Measurements from ENCODE around the gene SH2D1B. TPM values are rescaled to one million over a fixed set of nuclear protein-coding genes. Genes with fewer than 3 reads are reported as not detected.
A peak's percentile ranks its signal among the peaks of the same experiment; 100 is the strongest.

The SH2D1B gene
- total and polyA plus RNA-seq, 9 of the 15 experiments (the other 6 are each of a cell fraction or from before 2014, with no cell fraction given), result 5.6 to 19.6 (median 9.7) TPM

GRCh38 chr1:162358928-162359327 is 53.0 kb downstream of the SH2D1B start:
- POLR2A ChIA-PET, result no interaction called here
- CTCF ChIA-PET (ENCODE audit: low intra/inter-chr PET ratio), result interaction anchor here (2.4 kb wide), 1 partner anchor 33 kb away, joined by 19 read pairs; no protein-coding TSS in a partner anchor
- H3K4me2 ChIP-seq (ENCODE audit: insufficient read depth, low read length), result no peak overlapping the region
- in situ Hi-C loops (cut with MboI) (no loop called here), intact Hi-C loops (cut with micrococcal nuclease) (loop anchor here (5.0 to 10.0 kb wide), 2 partner anchors 138 to 256 kb away; partner anchors contain the start of gene UHMK1)
- no peaks in the 10 kb centered on the region for H3K9me1 ChIP-seq (ENCODE audit: control insufficient read depth, insufficient read depth, low read length)
- H3K79me2 ChIP-seq (ENCODE audit: control insufficient read depth, insufficient read depth, low read length), result no peaks in the 10 kb centered on the region
- peaks cover under 1 to 22% of the 10 kb centered on the region in 2 experiments; a peak in 3 of 5 replicates for H3K4me1 ChIP-seq (replicated peaks in 1 of 2; ENCODE audit: control insufficient read depth in 2 of 2, insufficient read depth in 2 of 2, low read length in 2 of 2)
- no peak overlapping the region for H3K4me3 ChIP-seq
- H3K27ac ChIP-seq (ENCODE audit: extremely low read depth, low read depth, low read length), result no peak overlapping the region
- no peaks in the 10 kb centered on the region for H3K9me3 ChIP-seq (replicated peaks; ENCODE audit: control insufficient read depth, insufficient read depth, low read depth, low read length)
- DNase-seq (ENCODE audit: extremely low read depth in 1 of 4, low spot score in 3 of 4) (no peak), FAIRE-seq (peak; percentile 66), ATAC-seq (no peak)
- peak overlapping the region; percentile 37 for H2AFZ ChIP-seq (ENCODE audit: low read depth, low read length)
- TF ChIP-seq MAZ (CRISPR knock-in tag; conservative IDR thresholded peaks at IDR 0.05 in 1 of 2, IDR thresholded peaks at IDR 0.05 in 1 of 2) (no peak), ZNF23 (CRISPR knock-in tag; IDR thresholded peaks at IDR 0.05) (no peak), ZNF445 (CRISPR knock-in tag; IDR thresholded peaks at IDR 0.05; ENCODE audit: low read depth) (no peak), NFE2 (IDR thresholded peaks at IDR 0.05; ENCODE audit: low read depth) (no peak), ZZZ3 (IDR thresholded peaks at IDR 0.05) (no peak), PCBP2 (IDR thresholded peaks at IDR 0.05; ENCODE audit: low read depth, low read length, poor library complexity, severe bottlenecking) (no peak), HINFP (tag; conservative IDR thresholded peaks at IDR 0.05; ENCODE audit: low read depth) (no peak)
- no TSS peak for BruUV-seq (replicated peaks)
- H3K36me3 ChIP-seq (ENCODE audit: control insufficient read depth, insufficient read depth, low read length), result no peaks in the 10 kb centered on the region
- WGBS (ENCODE audit: insufficient coverage, low coverage, missing lambda C conversion rate), result 22% methylated on average over 1 of the region's 1 CpG
- no peak overlapping the region for H3K9ac ChIP-seq (ENCODE audit: insufficient read depth in 1 of 2, low read depth in 2 of 2, low read length in 2 of 2)
- no peaks in the 10 kb centered on the region for H4K20me1 ChIP-seq (replicated peaks; ENCODE audit: control insufficient read depth, insufficient read depth, low read length)
- H3K27me3 ChIP-seq (ENCODE audit: control insufficient read depth in 2 of 2, insufficient read depth in 2 of 2, low read length in 2 of 2), result no peaks in the 10 kb centered on the region
